HAP-1 (cell line): Measurements from ENCODE around the gene CHCHD3.

Experiments used
- DNase-seq, 2 experiments: peaks; one replicate each; pipeline ENCODE4 v3.0.0-alpha.2; 2016 to 2020; ENCODE audit warnings: low spot score in 2 of 2
- H3K27me3 ChIP-seq: fragments of 250-450 bp; sonication (Bioruptor Pico); 2 replicates; pipeline ENCODE4 v1.5.1; 2020; ENCODE audit warnings: low read depth, mild to moderate bottlenecking, moderate library complexity
- H3K36me3 ChIP-seq: fragments of 250-450 bp; sonication (Bioruptor Pico); replicated peaks from 2 replicates; pipeline ENCODE4 v1.5.1; 2020; ENCODE audit warnings: mild to moderate bottlenecking
- H3K4me1 ChIP-seq: fragments of 250-450 bp; sonication (Bioruptor Pico); 2 replicates; pipeline ENCODE4 v1.5.1; 2020; ENCODE audit warnings: mild to moderate bottlenecking
- H3K4me3 ChIP-seq: fragments of 250-450 bp; sonication (Bioruptor Pico); 2 replicates; pipeline ENCODE4 v1.5.1; 2020; ENCODE audit warnings: mild to moderate bottlenecking, moderate library complexity
- H3K9me3 ChIP-seq: fragments of 250-450 bp; sonication (Bioruptor Pico); 2 replicates; pipeline ENCODE4 v1.5.1; 2020; ENCODE audit warnings: mild to moderate bottlenecking, moderate library complexity
- in situ Hi-C: fragments of 300-500 bp; cut with MboI; formaldehyde crosslinking; loops from 3 replicates; pipeline ENCODE4 v1.14.3; 2020; ENCODE audit warnings: low sequenced_read_pairs, inconsistent platforms, mixed read lengths

The CHCHD3 gene

GRCh38 chr7:133081599-133082389 lies at the start of gene CHCHD3:
CHCHD3 (minus strand) TSS chr7:133082090; CDS start chr7:133081937, 153 bp downstream.
- peak; percentile 97 to 98 for DNase-seq
- Histone ChIP-seq H3K9me3 (no peaks in the 10 kb centered on the region), H3K4me3 (peak within 1 kb of the TSS; percentile 80), H3K27me3 (peaks cover 10% of the 10 kb centered on the region), H3K36me3 (peaks cover 3% of the 10 kb centered on the region; the same call in 1 of the 2 replicates), H3K4me1 (peaks cover 17% of the 10 kb centered on the region)
- in situ Hi-C loops, result no loop called here

DNA sequence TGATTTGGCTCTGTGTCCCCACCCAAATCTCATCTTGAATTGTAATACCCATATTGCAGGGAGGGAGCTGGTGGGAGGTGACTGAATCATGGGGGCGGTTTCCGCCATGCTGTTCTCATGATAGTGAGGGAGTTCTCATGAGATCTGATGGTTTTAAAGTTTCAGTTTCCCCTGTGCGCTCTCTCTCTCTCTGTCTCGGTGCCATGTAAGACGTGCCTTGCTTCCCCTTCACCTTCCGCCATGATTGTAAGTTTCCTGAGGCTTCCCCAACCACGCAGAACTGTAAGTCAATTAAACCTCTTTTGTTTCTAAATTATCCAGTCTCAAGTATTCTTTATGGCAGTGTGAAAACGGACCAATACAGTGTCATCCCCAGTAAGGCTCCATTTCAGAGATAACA lies 48.3 kb upstream of the CHCHD3 start:
- Histone ChIP-seq H3K36me3 (no peaks in the 10 kb centered on the region), H3K4me3 (no peak overlapping the region), H3K9me3 (no peaks in the 10 kb centered on the region), H3K4me1 (no peaks in the 10 kb centered on the region), H3K27me3 (peaks cover 5% of the 10 kb centered on the region; the same call in 1 of the 2 replicates)
- DNase-seq, result no peak
- in situ Hi-C loops, result no loop called here

GRCh38 chr7:133126422-133126821 lies 44.5 kb upstream of the CHCHD3 start:
- Histone ChIP-seq H3K4me3 (no peak overlapping the region), H3K9me3 (no peaks in the 10 kb centered on the region), H3K27me3 (no peaks in the 10 kb centered on the region), H3K36me3 (no peaks in the 10 kb centered on the region), H3K4me1 (no peaks in the 10 kb centered on the region)
- in situ Hi-C loops, result no loop called here
- no peak for DNase-seq

- in situ Hi-C loops, result no loop called here
- no peak for DNase-seq
- Histone ChIP-seq H3K27me3 (0 out of 2 replicates have a peak, but pooled peaks cover 3% of the 10 kb centered on the region), H3K9me3 (no peaks in the 10 kb centered on the region), H3K36me3 (no peaks in the 10 kb centered on the region), H3K4me3 (no peak overlapping the region), H3K4me1 (no peaks in the 10 kb centered on the region)
Observed at GRCh38 chr7:133124974-133125373, 43.1 kb upstream of the CHCHD3 start.

DNA sequence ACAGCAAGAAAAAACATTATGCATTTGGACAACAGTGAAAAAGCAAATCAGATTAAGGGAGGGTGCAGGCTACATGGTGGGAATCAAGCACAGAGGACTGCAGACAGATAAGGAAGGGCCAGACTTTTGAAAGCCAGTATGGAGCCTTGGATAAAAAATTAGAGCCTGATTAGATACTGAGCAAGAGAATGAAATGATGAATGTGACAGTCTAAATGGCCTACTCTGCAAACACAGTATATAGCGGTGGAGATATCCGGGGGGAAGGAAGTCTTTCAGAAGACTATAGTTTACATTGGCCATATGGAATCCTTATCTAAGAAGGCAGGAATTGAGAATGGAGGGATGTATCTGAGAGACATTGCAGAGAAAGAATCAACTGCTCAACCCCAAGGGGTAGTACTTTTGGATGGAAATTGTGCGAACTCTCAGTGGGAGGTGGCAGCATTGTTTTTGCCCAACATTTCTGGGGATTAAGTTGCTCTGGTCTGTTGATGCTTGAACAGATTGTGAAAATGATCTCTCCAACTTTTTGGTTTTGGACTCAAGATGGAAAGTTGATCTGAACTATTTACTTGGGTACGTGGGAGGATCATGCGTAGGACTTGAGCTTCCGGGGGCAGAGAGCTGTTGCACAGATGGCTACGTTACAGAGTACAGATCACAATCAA lies 39.4 kb upstream of the CHCHD3 start:
- H3K36me3 ChIP-seq, result no peaks in the 10 kb centered on the region
- H3K4me3 ChIP-seq, result no peak overlapping the region
- in situ Hi-C loops, result no loop called here
- H3K9me3 ChIP-seq, result no peaks in the 10 kb centered on the region
- DNase-seq, result no peak
- H3K27me3 ChIP-seq, result peaks cover 8% of the 10 kb centered on the region; the same call in 1 of the 2 replicates
- H3K4me1 ChIP-seq, result no peaks in the 10 kb centered on the region

- Histone ChIP-seq H3K36me3 (no peaks in the 10 kb centered on the region), H3K4me1 (no peaks in the 10 kb centered on the region), H3K27me3 (peaks cover 24% of the 10 kb centered on the region), H3K9me3 (no peaks in the 10 kb centered on the region), H3K4me3 (no peak overlapping the region)
- in situ Hi-C loops, result no loop called here
- no peak for DNase-seq
Observed at GRCh38 chr7:133119067-133119466, 37.2 kb upstream of the CHCHD3 start.

GRCh38 chr7:133118261-133118660 lies 36.4 kb upstream of the CHCHD3 start:
- in situ Hi-C loops, result no loop called here
- Histone ChIP-seq H3K9me3 (no peaks in the 10 kb centered on the region), H3K27me3 (peaks cover 25% of the 10 kb centered on the region), H3K4me3 (no peak overlapping the region), H3K36me3 (no peaks in the 10 kb centered on the region), H3K4me1 (no peaks in the 10 kb centered on the region)
- no peak for DNase-seq

DNA sequence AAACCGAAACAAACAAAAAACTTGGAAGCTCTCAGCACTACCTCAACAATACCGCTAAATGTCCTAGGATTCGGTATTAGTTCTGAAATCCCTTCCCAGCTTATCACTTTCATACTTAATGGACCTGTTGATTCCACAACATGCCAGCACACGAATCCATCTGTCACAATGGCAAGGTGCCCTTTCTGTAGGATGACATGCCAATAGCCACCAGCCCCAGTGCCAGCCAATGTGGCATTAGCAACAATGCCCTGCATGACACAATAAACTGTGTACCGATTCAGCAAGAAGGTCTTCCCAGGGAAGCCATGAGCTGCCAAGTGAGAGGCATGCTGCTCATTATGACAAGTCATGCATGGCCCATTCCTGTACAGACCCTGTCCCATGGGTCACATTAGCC lies 35.6 kb upstream of the CHCHD3 start:
- Histone ChIP-seq H3K36me3 (no peaks in the 10 kb centered on the region), H3K4me1 (no peaks in the 10 kb centered on the region), H3K27me3 (peaks cover 25% of the 10 kb centered on the region), H3K4me3 (no peak overlapping the region), H3K9me3 (no peaks in the 10 kb centered on the region)
- DNase-seq, result no peak
- in situ Hi-C loops, result no loop called here

DNA sequence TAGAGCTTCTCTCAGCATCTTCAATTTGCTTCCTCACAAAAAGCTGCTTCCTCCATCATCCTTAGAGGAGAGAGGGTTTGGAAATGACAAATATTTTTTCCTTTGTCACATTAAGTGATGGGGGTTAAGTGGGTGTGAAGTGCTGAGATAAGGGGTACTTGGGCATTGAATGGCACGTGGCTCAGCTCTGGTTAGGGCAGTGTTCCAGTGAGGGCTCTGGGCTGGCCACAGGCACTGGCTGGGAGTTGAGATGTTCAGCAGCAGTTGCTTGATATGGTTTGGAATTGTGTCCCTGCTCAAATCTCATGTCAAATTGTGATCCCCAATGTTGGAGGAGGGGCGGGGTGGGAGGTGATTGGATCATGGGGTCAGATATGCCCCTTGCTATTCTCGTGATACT lies 33.7 kb upstream of the CHCHD3 start:
- in situ Hi-C loops, result no loop called here
- no peaks in the 10 kb centered on the region for H3K9me3 ChIP-seq
- H3K4me1 ChIP-seq, result no peaks in the 10 kb centered on the region
- H3K27me3 ChIP-seq, result peaks cover 25% of the 10 kb centered on the region
- H3K36me3 ChIP-seq, result no peaks in the 10 kb centered on the region
- DNase-seq, result no peak
- no peak overlapping the region for H3K4me3 ChIP-seq

GRCh38 chr7:133114519-133114918 lies 32.6 kb upstream of the CHCHD3 start:
- Histone ChIP-seq H3K9me3 (no peaks in the 10 kb centered on the region), H3K4me3 (no peak overlapping the region), H3K36me3 (no peaks in the 10 kb centered on the region), H3K27me3 (peaks cover 22% of the 10 kb centered on the region), H3K4me1 (no peaks in the 10 kb centered on the region)
- DNase-seq, result no peak
- in situ Hi-C loops, result no loop called here

GRCh38 chr7:133112976-133113375 lies 31.1 kb upstream of the CHCHD3 start:
- in situ Hi-C loops, result no loop called here

DNA sequence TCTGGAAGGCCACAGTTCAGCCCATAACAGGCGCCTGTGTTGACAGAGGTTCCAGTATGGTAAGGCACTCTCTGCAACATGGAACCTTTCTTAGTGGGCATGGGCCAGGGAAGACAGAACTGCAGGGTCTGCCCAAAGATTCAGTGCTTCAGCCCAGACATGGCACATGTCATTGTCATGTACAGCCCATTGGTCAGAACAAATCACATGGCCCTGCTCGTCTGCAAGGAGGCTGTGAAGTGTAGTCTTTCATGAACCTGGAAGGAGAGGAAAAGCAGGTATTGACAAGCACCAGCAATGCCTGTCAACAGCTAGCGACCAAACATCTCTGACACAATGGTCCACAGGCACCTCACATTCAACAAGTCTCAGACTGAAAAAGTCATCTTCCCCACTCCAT lies 30.4 kb upstream of the CHCHD3 start:
- in situ Hi-C loops, result no loop called here
- Histone ChIP-seq H3K4me3 (no peak overlapping the region), H3K27me3 (peaks cover 19% of the 10 kb centered on the region), H3K36me3 (no peaks in the 10 kb centered on the region), H3K4me1 (no peaks in the 10 kb centered on the region), H3K9me3 (no peaks in the 10 kb centered on the region)
- DNase-seq, result no peak

More at GRCh38 chr7:133112976-133113375, 31.1 kb upstream of the CHCHD3 start:
- no peaks in the 10 kb centered on the region for H3K9me3 ChIP-seq
- peaks cover 22% of the 10 kb centered on the region for H3K27me3 ChIP-seq
- H3K4me1 ChIP-seq, result no peaks in the 10 kb centered on the region
- H3K36me3 ChIP-seq, result no peaks in the 10 kb centered on the region
- no peak overlapping the region for H3K4me3 ChIP-seq
- no peak for DNase-seq

DNA sequence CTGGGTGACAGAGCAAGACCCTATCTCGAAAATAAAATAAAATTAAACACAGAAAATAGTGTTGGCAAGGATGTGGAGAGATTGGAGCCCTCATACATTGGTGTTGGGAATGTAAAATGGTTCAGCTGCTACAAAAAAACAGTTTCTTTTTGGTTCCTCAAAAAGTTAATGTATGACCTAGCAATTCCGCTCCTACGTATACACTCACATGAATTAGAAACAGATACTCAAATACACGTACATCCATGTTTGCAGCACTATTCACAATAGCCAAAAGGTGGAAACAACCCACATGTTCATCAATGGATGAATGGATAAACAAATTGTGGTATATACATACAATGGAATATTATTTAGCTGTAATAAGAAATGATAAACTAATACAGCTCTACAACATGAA lies 28.4 kb upstream of the CHCHD3 start:
- DNase-seq, result no peak
- Histone ChIP-seq H3K4me1 (no peaks in the 10 kb centered on the region), H3K36me3 (no peaks in the 10 kb centered on the region), H3K9me3 (no peaks in the 10 kb centered on the region), H3K4me3 (no peak overlapping the region), H3K27me3 (peaks cover 11% of the 10 kb centered on the region)
- in situ Hi-C loops, result no loop called here

DNA sequence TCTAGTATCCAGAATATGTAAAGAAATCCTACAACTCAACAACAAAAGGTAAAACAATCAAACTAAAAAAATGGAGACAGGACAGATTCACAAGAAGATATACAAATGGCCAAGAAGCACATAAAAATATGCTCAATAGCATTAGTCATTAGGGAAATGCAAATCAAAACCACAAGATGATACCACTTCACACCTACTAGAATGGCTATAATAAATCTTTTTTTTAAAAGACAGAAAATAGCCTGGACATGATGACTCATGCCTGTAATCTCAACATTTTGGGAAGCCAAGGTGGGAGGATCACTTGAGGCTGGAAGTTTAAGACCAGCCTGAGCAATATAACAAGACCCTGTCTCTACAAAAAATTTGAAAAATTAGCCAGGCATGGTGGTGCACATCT lies 27.9 kb upstream of the CHCHD3 start:
- peaks cover 6% of the 10 kb centered on the region; the same call in 1 of the 2 replicates for H3K27me3 ChIP-seq
- no peaks in the 10 kb centered on the region for H3K9me3 ChIP-seq
- H3K4me3 ChIP-seq, result no peak overlapping the region
- in situ Hi-C loops, result no loop called here
- H3K36me3 ChIP-seq, result no peaks in the 10 kb centered on the region
- no peak for DNase-seq
- H3K4me1 ChIP-seq, result no peaks in the 10 kb centered on the region
